H9 (cell line): Measurements from ENCODE around the gene AATK. TPM values are rescaled to one million over a fixed set of nuclear protein-coding genes. Genes with fewer than 3 reads are reported as not detected.

Experiments used
- DNase-seq: peaks from one replicate; pipeline ENCODE4 v3.0.0-alpha.2; 2017
- H2AFZ ChIP-seq: one replicate; pipeline ENCODE4 v1.6.1; 2013; ENCODE audit warnings: mild to moderate bottlenecking, low read length, control low read depth, moderate library complexity
- H2AK5ac ChIP-seq: 2 replicates; pipeline ENCODE4 v1.6.1; 2013; ENCODE audit warnings: low read length, control low read depth, mixed read lengths; ENCODE audit not compliant: insufficient read length
- H2BK120ac ChIP-seq: one replicate; pipeline ENCODE4 v1.6.1; 2013; ENCODE audit warnings: low read depth, mild to moderate bottlenecking, low read length, control low read depth, inconsistent platforms; ENCODE audit not compliant: poor library complexity, severe bottlenecking
- H2BK12ac ChIP-seq: 2 replicates; pipeline ENCODE4 v1.6.1; 2013; ENCODE audit warnings: low read length, control low read depth, mixed read lengths, low read depth; ENCODE audit not compliant: insufficient read length
- H2BK15ac ChIP-seq: 2 replicates; pipeline ENCODE4 v1.6.1; 2013; ENCODE audit warnings: low read depth, low read length, control low read depth
- H2BK20ac ChIP-seq: one replicate; pipeline ENCODE4 v1.6.1; 2013; ENCODE audit warnings: low read depth, mild to moderate bottlenecking, low read length, control low read depth, inconsistent platforms; ENCODE audit not compliant: poor library complexity, severe bottlenecking
- H2BK5ac ChIP-seq: 2 replicates; pipeline ENCODE4 v1.6.1; 2013; ENCODE audit warnings: low read length, control low read depth, mixed read lengths; ENCODE audit not compliant: insufficient read length
- H3K14ac ChIP-seq: 2 replicates; pipeline ENCODE4 v1.6.1; 2013; ENCODE audit warnings: low read length, control low read depth; ENCODE audit not compliant: insufficient read depth
- H3K18ac ChIP-seq: 2 replicates; pipeline ENCODE4 v1.6.1; 2013; ENCODE audit warnings: low read depth, mild to moderate bottlenecking, mixed read lengths, low read length, control low read depth; ENCODE audit not compliant: insufficient read length
- H3K23ac ChIP-seq: 2 replicates; pipeline ENCODE4 v1.6.1; 2013; ENCODE audit warnings: low read length, control low read depth, mixed read lengths, low read depth; ENCODE audit not compliant: insufficient read length
- H3K23me2 ChIP-seq: 2 replicates; pipeline ENCODE4 v1.6.1; 2013; ENCODE audit warnings: low read depth, mild to moderate bottlenecking, mixed read lengths, low read length, control low read depth; ENCODE audit not compliant: insufficient read length, poor library complexity, severe bottlenecking
- H3K27ac ChIP-seq: 2 replicates; pipeline ENCODE4 v1.5.1; 2013; ENCODE audit warnings: low read length, control low read depth, mixed read lengths, low read depth; ENCODE audit not compliant: insufficient read length
- H3K27me3 ChIP-seq: 2 replicates; pipeline ENCODE4 v1.6.1; 2013; ENCODE audit warnings: low read length, control low read depth, inconsistent platforms; ENCODE audit not compliant: insufficient read depth
- H3K4ac ChIP-seq: 2 replicates; pipeline ENCODE4 v1.6.1; 2013; ENCODE audit warnings: low read depth, mild to moderate bottlenecking, control low read depth, inconsistent platforms, low read length, moderate library complexity
- H3K4me1 ChIP-seq: 2 replicates; pipeline ENCODE4 v1.6.1; 2013; ENCODE audit warnings: low read length, control low read depth, inconsistent platforms; ENCODE audit not compliant: insufficient read depth
- H3K4me2 ChIP-seq: 2 replicates; pipeline ENCODE4 v1.6.1; 2013; ENCODE audit warnings: low read length, control low read depth, mixed read lengths; ENCODE audit not compliant: insufficient read length, insufficient read depth
- H3K56ac ChIP-seq: 2 replicates; pipeline ENCODE4 v1.6.1; 2013; ENCODE audit warnings: low read depth, mild to moderate bottlenecking, mixed read lengths, low read length, control low read depth; ENCODE audit not compliant: insufficient read length
- H3K79me1 ChIP-seq: 2 replicates; pipeline ENCODE4 v1.6.1; 2013; ENCODE audit warnings: low read depth, mild to moderate bottlenecking, moderate library complexity, low read length, control low read depth, inconsistent platforms; ENCODE audit not compliant: insufficient read depth, poor library complexity, severe bottlenecking
- H3K79me2 ChIP-seq: 2 replicates; pipeline ENCODE4 v1.6.1; 2013; ENCODE audit warnings: low read length, control low read depth, inconsistent platforms; ENCODE audit not compliant: insufficient read depth
- H3K9ac ChIP-seq: 2 replicates; pipeline ENCODE4 v1.6.1; 2013; ENCODE audit warnings: low read length, control low read depth, mixed read lengths; ENCODE audit not compliant: insufficient read length; ENCODE audit errors: extremely low read depth
- H3K9me3 ChIP-seq: one replicate; pipeline ENCODE4 v1.6.1; 2013; ENCODE audit warnings: low read depth, low read length, inconsistent platforms; ENCODE audit not compliant: control insufficient read depth
- H3T11ph ChIP-seq: one replicate; pipeline ENCODE4 v1.6.1; 2013; ENCODE audit warnings: mild to moderate bottlenecking, low read length, control low read depth, inconsistent platforms
- H4K20me1 ChIP-seq: one replicate; pipeline ENCODE4 v1.6.1; 2013; ENCODE audit not compliant: control insufficient read depth, insufficient read length, insufficient read depth
- H4K5ac ChIP-seq: 2 replicates; pipeline ENCODE4 v1.6.1; 2013; ENCODE audit warnings: low read depth, mild to moderate bottlenecking, mixed read lengths, low read length, control low read depth; ENCODE audit not compliant: insufficient read length
- H4K8ac ChIP-seq: replicated peaks from 2 replicates; pipeline ENCODE4 v1.6.1; 2013; ENCODE audit warnings: low read length, control low read depth, mixed read lengths, low read depth; ENCODE audit not compliant: insufficient read length
- H4K91ac ChIP-seq: 2 replicates; pipeline ENCODE4 v1.6.1; 2013; ENCODE audit warnings: low read depth, mild to moderate bottlenecking, moderate library complexity, mixed read lengths, low read length, control low read depth; ENCODE audit not compliant: insufficient read length
- H3K27ac Mint-ChIP-seq, 3 experiments: 2 replicates in 2 of 3; 3 replicates in 1 of 3; pipeline ENCODE4 v1.8.0; 2020 to 2021; ENCODE audit warnings: mixed read lengths in 3 of 3, mild to moderate bottlenecking in 1 of 3, moderate library complexity in 1 of 3
- H3K27me3 Mint-ChIP-seq: 2 replicates; pipeline ENCODE4 v1.8.0; 2021; ENCODE audit warnings: low read depth, mild to moderate bottlenecking, moderate library complexity, mixed read lengths
- H3K36me3 Mint-ChIP-seq, 3 experiments: 2 replicates in 2 of 3; 3 replicates in 1 of 3; pipeline ENCODE4 v1.8.0; 2020 to 2021; ENCODE audit warnings: low read depth in 3 of 3, mixed read lengths in 3 of 3; ENCODE audit not compliant: insufficient read depth in 1 of 3
- H3K4me1 Mint-ChIP-seq, 2 experiments: 2 replicates each; pipeline ENCODE4 v1.8.0; 2020; ENCODE audit warnings: mixed read lengths in 2 of 2
- H3K4me3 Mint-ChIP-seq, 2 experiments: 2 replicates in 1 of 2; 3 replicates in 1 of 2; pipeline ENCODE4 v1.8.0; 2020 to 2021; ENCODE audit warnings: mild to moderate bottlenecking in 2 of 2, mixed read lengths in 2 of 2, moderate library complexity in 1 of 2
- H3K9me3 Mint-ChIP-seq, 2 experiments: 2 replicates in 1 of 2; 3 replicates in 1 of 2; pipeline ENCODE4 v1.8.0; 2020; ENCODE audit warnings: mild to moderate bottlenecking in 2 of 2, mixed read lengths in 2 of 2, moderate library complexity in 1 of 2
- CTCF ChIP-seq: fragments of 200-600 bp; sonication (generic); conservative IDR thresholded peaks from 3 replicates; pipeline ENCODE4 v1.8.0; 2021; ENCODE audit warnings: antibody characterized with exemption, mild to moderate bottlenecking
- WGBS: extraction: QIAGEN DNeasy Blood & Tissue Kit; methylation state at CpG from one replicate; pipeline ENCODE4 v1.1.7; 2013; ENCODE audit warnings: missing lambda C conversion rate, low lambda C conversion rate, mixed read lengths; ENCODE audit not compliant: insufficient read length; ENCODE audit errors: extremely low coverage; 5-methylcytosine and 5-hydroxymethylcytosine counted together
- total RNA-seq: library from RNA; stranded (reverse); gene quantifications from 2 replicates; pipeline ENCODE4 v1.2.1, GENCODE V29; 2021

The AATK gene
- total RNA-seq, 1 experiment from 2014 or later, result 2.4 TPM

- Histone ChIP-seq H3K79me1 (no peaks in the 10 kb centered on the region), H3K23ac (no peak overlapping the region), H3K27me3 (no peaks in the 10 kb centered on the region), H3K23me2 (peaks cover 3% of the 10 kb centered on the region), H3K9me3 (no peaks in the 10 kb centered on the region), H2BK120ac (no peak overlapping the region), H2BK20ac (no peak overlapping the region), H2BK5ac (no peak overlapping the region), H3K4me2 (no peak overlapping the region), H4K20me1 (no peaks in the 10 kb centered on the region), H3K18ac (no peak overlapping the region), H4K91ac (no peak overlapping the region), H3T11ph (no peak overlapping the region), H2BK12ac (no peak overlapping the region), H3K56ac (no peak overlapping the region), H3K4ac (no peak overlapping the region), H3K27ac (no peak overlapping the region), H2AK5ac (no peak overlapping the region), H4K5ac (no peak overlapping the region), H3K4me1 (no peaks in the 10 kb centered on the region), H4K8ac (no peak overlapping the region), H3K79me2 (no peaks in the 10 kb centered on the region), H3K14ac (no peak overlapping the region), H2AFZ (no peak overlapping the region), H3K9ac (no peak overlapping the region), H2BK15ac (no peak overlapping the region)
- no peak for TF ChIP-seq CTCF
- peaks cover 2% of the 10 kb centered on the region in 2 experiments; a peak in 3 of 4 replicates for H3K4me1 Mint-ChIP-seq
- no peaks in the 10 kb centered on the region; a peak in 2 of 7 replicates for H3K36me3 Mint-ChIP-seq
- H3K27me3 Mint-ChIP-seq, result no peaks in the 10 kb centered on the region
- H3K4me3 Mint-ChIP-seq, result no peak overlapping the region
- no peak overlapping the region; a peak in 1 of 7 replicates for H3K27ac Mint-ChIP-seq
- no peaks in the 10 kb centered on the region; a peak in 1 of 5 replicates for H3K9me3 Mint-ChIP-seq
- WGBS, result no CpG with 5 or more reads among the region's 12 CpGs
- no peak for DNase-seq
Measured at GRCh38 chr17:81102352-81102751, 63.7 kb downstream of the AATK start.
